OCI-LY7 (cell line): Measurements from ENCODE around the gene CRYBG1. TPM values are rescaled to one million over a fixed set of nuclear protein-coding genes. Genes with fewer than 3 reads are reported as not detected.

Source experiments
- BruUV-seq: library from RNA; stranded (reverse); fragments of 400-500 nt; replicated peaks from 2 replicates; lab custom pipeline; 2021; lab: Mats Ljungman, UMichigan
- CTCF ChIA-PET: fragments of 300-600 bp; sonication (Branson Sonifier 250); formaldehyde crosslinking; loops from one replicate; lab custom pipeline; 2022; ENCODE audit warnings: antibody characterized with exemption; ENCODE audit not compliant: unreplicated experiment; lab: Charles Lee
- POLR2A ChIA-PET: fragments of 300-600 bp; sonication (Branson Sonifier 250); formaldehyde crosslinking; loops from one replicate; lab custom pipeline; 2022; ENCODE audit warnings: antibody characterized with exemption; lab: Charles Lee
- DNase-seq: peaks from one replicate; pipeline ENCODE4 v3.0.0-alpha.2; 2015; ENCODE audit warnings: low spot score
- H2AFZ ChIP-seq: fragments of 200-600 bp; sonication (generic), shearing (Covaris generic); 2 replicates; pipeline ENCODE4 v1.6.1; 2014; ENCODE audit warnings: mild to moderate bottlenecking, antibody characterized with exemption, low read length, moderate library complexity
- H3K27ac ChIP-seq: fragments of 200-600 bp; sonication (generic); 2 replicates; pipeline ENCODE4 v1.5.1; 2014; ENCODE audit warnings: mixed run types, low read depth, mild to moderate bottlenecking, moderate library complexity, low read length, inconsistent platforms; ENCODE audit not compliant: poor library complexity, severe bottlenecking
- H3K36me3 ChIP-seq: fragments of 200-600 bp; sonication (generic); 2 replicates; pipeline ENCODE4 v1.6.1; 2014; ENCODE audit warnings: mild to moderate bottlenecking, antibody characterized with exemption, low read length, moderate library complexity, mixed read lengths; ENCODE audit not compliant: insufficient read depth
- H3K4me1 ChIP-seq: fragments of 200-600 bp; sonication (generic); 2 replicates; pipeline ENCODE4 v1.5.1; 2014; ENCODE audit warnings: mild to moderate bottlenecking, low read length; ENCODE audit not compliant: insufficient read depth, poor library complexity, severe bottlenecking
- H3K4me2 ChIP-seq: fragments of 200-600 bp; sonication (generic); 2 replicates; pipeline ENCODE4 v1.6.1; 2014; ENCODE audit warnings: mild to moderate bottlenecking, low read length
- H3K4me3 ChIP-seq: fragments of 200-600 bp; sonication (generic); 2 replicates; pipeline ENCODE4 v1.5.1; 2014; ENCODE audit warnings: mild to moderate bottlenecking, low read depth, low read length; ENCODE audit not compliant: poor library complexity, severe bottlenecking
- H3K79me2 ChIP-seq: fragments of 200-600 bp; sonication (generic); 2 replicates; pipeline ENCODE4 v1.6.1; 2016; ENCODE audit warnings: low read depth, mild to moderate bottlenecking, low read length, moderate library complexity, mixed read lengths; ENCODE audit not compliant: insufficient read depth
- H3K9me2 ChIP-seq: fragments of 200-600 bp; sonication (generic); 2 replicates; pipeline ENCODE4 v1.6.1; 2016; ENCODE audit warnings: mild to moderate bottlenecking, low read length, mixed read lengths; ENCODE audit not compliant: insufficient read depth
- H3K9me3 ChIP-seq: fragments of 200-600 bp; sonication (generic); 2 replicates; pipeline ENCODE4 v1.6.1; 2014; ENCODE audit warnings: mild to moderate bottlenecking, mixed run types, low read length, mixed read lengths
- H4K20me1 ChIP-seq: fragments of 200-600 bp; sonication (generic); 2 replicates; pipeline ENCODE4 v1.6.1; 2014; ENCODE audit warnings: mild to moderate bottlenecking, antibody characterized with exemption, low read length, moderate library complexity, mixed read lengths; ENCODE audit not compliant: insufficient read depth
- CTCF ChIP-seq: fragments of 200-600 bp; sonication (generic); conservative IDR thresholded peaks from 2 replicates; pipeline ENCODE4 v1.5.1; 2014; ENCODE audit warnings: mild to moderate bottlenecking, antibody characterized with exemption, low read length, moderate library complexity, mixed read lengths
- EZH2phosphoT487 ChIP-seq: fragments of 200-600 bp; sonication (generic); IDR thresholded peaks from 2 replicates; pipeline ENCODE4 v1.6.1; 2018; ENCODE audit warnings: low read depth, borderline replicate concordance, mild to moderate bottlenecking, mixed run types, antibody characterized with exemption, low read length, moderate library complexity, mixed read lengths
- intact Hi-C: fragments of 100-400 bp; cut with micrococcal nuclease; formaldehyde crosslinking; loops from one replicate; pipeline ENCODE4 v1.10.0; 2022; ENCODE audit not compliant: unreplicated experiment
- total RNA-seq, 2 experiments: library from RNA; depleted of rRNA in 1 of 2; stranded (reverse); fragments of >200 nt in 1 of 2; shearing (Covaris generic) in 1 of 2; gene quantifications; 2 replicates each; pipeline ENCODE4 v1.2.3, GENCODE V29; 2014 to 2022

Gene CRYBG1
- total RNA-seq, 2 experiments from 2014 or later, result 41.7 to 66.2 TPM

- TF ChIP-seq CTCF (no peak), EZH2phosphoT487 (no peak)
- Histone ChIP-seq H3K27ac (peak overlapping the region; percentile 95), H4K20me1 (no peaks in the 10 kb centered on the region), H3K4me3 (peak overlapping the region; percentile 72), H3K79me2 (peaks cover 99% of the 10 kb centered on the region), H3K4me2 (peak overlapping the region; percentile 98), H3K9me3 (no peaks in the 10 kb centered on the region), H3K36me3 (peaks cover 26% of the 10 kb centered on the region), H3K4me1 (peaks cover 74% of the 10 kb centered on the region), H2AFZ (no peak overlapping the region; the same call in 1 of the 2 replicates), H3K9me2 (no peaks in the 10 kb centered on the region)
- no TSS peak for BruUV-seq
- DNase-seq, result peak; percentile 31
- CTCF ChIA-PET, result interaction anchor here (1.1 kb wide), 1 partner anchor 9 kb away, joined by 3 read pairs; no protein-coding TSS in a partner anchor
- POLR2A ChIA-PET, result interaction anchor here (1.0 to 9.0 kb wide), 5 partner anchors 7 to 120 kb away, joined by 3 to 157 read pairs (median 3); partner anchors contain the start of genes QRSL1 and RTN4IP1
- intact Hi-C loops, result loop anchor here (10.0 kb wide), 2 partner anchors 354 to 424 kb away; no protein-coding TSS in a partner anchor
Measured at GRCh38 chr6:106518748-106519147, 158.2 kb downstream of the CRYBG1 start.

- H3K4me1 ChIP-seq, result peaks cover 79% of the 10 kb centered on the region
- H3K79me2 ChIP-seq, result peaks cover 99% of the 10 kb centered on the region
- H2AFZ ChIP-seq, result peak overlapping the region; percentile 25; the same call in 1 of the 2 replicates
- CTCF ChIA-PET, result interaction anchor here (0.8 to 1.1 kb wide), 3 partner anchors 10 to 54 kb away, joined by 3 read pairs; no protein-coding TSS in a partner anchor
- H3K9me2 ChIP-seq, result no peaks in the 10 kb centered on the region
- peak overlapping the region; percentile 98 for H3K4me2 ChIP-seq
- peak overlapping the region; percentile 95 for H3K27ac ChIP-seq
- peaks cover 26% of the 10 kb centered on the region for H3K36me3 ChIP-seq
- peak overlapping the region; percentile 72 for H3K4me3 ChIP-seq
- intact Hi-C loops, result loop anchor here (1.0 to 10.0 kb wide), 3 partner anchors 7 to 425 kb away; no protein-coding TSS in a partner anchor
- TF ChIP-seq CTCF (no peak), EZH2phosphoT487 (no peak)
- DNase-seq, result peak; percentile 90
- TSS peak; percentile 80 for BruUV-seq
- no peaks in the 10 kb centered on the region for H3K9me3 ChIP-seq
- no peaks in the 10 kb centered on the region for H4K20me1 ChIP-seq
- POLR2A ChIA-PET, result interaction anchor here (0.5 to 9.0 kb wide), 9 partner anchors 8 to 130 kb away, joined by 3 to 157 read pairs (median 3); partner anchors contain the start of genes QRSL1 and RTN4IP1
Measured at GRCh38 chr6:106519460-106520394, 159.2 kb downstream of the CRYBG1 start.
